ENCODE results near the gene NXPE2.

NXPE2 gene

DNA sequence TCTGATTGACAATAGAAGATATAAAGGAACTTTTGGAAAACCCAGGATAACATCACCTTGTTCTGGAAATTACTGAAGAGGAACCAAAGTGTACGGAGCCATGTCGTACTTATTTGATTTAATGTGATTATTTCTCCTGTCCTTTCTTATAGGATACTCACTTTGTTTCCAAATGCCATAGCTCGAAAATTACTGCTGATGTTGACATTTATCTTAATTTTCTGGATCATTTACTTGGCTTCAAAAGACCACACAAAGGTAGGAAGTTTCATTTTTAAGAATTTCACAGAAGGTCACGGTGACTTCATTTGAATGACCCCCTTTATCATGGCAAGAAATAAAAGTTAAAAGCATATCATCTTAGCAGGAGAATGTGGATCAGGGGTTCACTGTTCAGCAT is 1.2 kb downstream of the NXPE2 start:
- no peak for DNase-seq (ENCODE audit: insufficient read length, low spot score)
- TF ChIP-seq POU2F2 (IDR thresholded peaks at IDR 0.05; ENCODE audit: low read depth, low read length) (no peak), PAX5 (IDR thresholded peaks at IDR 0.05; ENCODE audit: insufficient read depth, low read length, severe bottlenecking) (no peak), TAF1 (IDR thresholded peaks at IDR 0.05; ENCODE audit: low read depth, low read length) (no peak), POLR2AphosphoS5 (IDR thresholded peaks at IDR 0.05; ENCODE audit: low read depth, low read length) (no peak), POLR2A (IDR thresholded peaks at IDR 0.05; ENCODE audit: low read depth, low read length) (no peak), SPI1 (IDR thresholded peaks at IDR 0.05; ENCODE audit: low read depth, low read length) (no peak)
- no peak for FAIRE-seq

DNA sequence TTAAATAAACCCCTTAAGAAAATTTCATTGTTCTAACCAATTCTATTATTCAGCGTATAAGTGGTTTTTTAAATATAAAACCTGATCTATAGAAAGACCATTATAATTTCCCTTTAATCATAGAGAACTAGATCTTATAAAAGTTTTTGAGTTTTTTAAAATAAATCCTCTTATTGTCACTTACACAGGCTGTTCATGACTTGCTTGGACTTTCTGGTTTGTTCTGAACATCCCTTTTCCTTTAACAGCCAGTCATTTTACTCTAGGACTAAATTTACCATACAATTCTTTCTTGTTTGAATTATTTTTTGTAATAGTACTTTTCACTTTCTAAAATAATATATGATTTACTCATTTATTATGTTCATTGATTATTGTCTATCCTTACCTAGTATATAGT is 4.7 kb downstream of the NXPE2 start:
- DNase-seq (ENCODE audit: insufficient read length, low spot score) (no peak), FAIRE-seq (no peak)
- no peak for TF ChIP-seq POLR2AphosphoS5 (IDR thresholded peaks at IDR 0.05; ENCODE audit: low read depth, low read length)
- no peak for TF ChIP-seq PAX5 (IDR thresholded peaks at IDR 0.05; ENCODE audit: insufficient read depth, low read length, severe bottlenecking)
- TF ChIP-seq POU2F2 (IDR thresholded peaks at IDR 0.05; ENCODE audit: low read depth, low read length), result no peak
- no peak for TF ChIP-seq POLR2A (IDR thresholded peaks at IDR 0.05; ENCODE audit: low read depth, low read length)
- no peak for TF ChIP-seq SPI1 (IDR thresholded peaks at IDR 0.05; ENCODE audit: low read depth, low read length)
- TF ChIP-seq TAF1 (IDR thresholded peaks at IDR 0.05; ENCODE audit: low read depth, low read length), result no peak

DNA sequence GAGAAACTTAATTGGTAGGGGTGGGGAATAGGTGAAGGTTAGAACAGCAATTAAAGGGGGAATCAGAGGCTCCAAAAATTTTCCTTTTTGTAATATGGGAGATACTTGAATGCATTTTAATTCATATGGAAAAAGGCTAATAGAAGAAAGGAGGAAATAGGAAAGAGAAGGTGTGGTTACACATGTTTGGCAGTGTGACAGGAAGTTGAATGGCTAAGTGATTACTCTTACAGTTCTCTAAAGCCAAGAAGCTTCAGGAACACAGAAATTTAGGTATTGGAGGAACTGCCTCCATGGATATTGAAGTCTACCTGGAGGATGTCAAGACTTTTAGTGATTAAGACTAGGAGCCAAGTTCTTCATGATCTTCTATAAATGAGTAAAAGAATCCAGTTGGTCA is 6.3 kb downstream of the NXPE2 start:
- DNase-seq (ENCODE audit: insufficient read length, low spot score) (no peak), FAIRE-seq (no peak)
- no peak for TF ChIP-seq SPI1 (IDR thresholded peaks at IDR 0.05; ENCODE audit: low read depth, low read length)
- TF ChIP-seq POLR2A (IDR thresholded peaks at IDR 0.05; ENCODE audit: low read depth, low read length), result no peak
- TF ChIP-seq POLR2AphosphoS5 (IDR thresholded peaks at IDR 0.05; ENCODE audit: low read depth, low read length), result no peak
- TF ChIP-seq POU2F2 (IDR thresholded peaks at IDR 0.05; ENCODE audit: low read depth, low read length), result no peak
- TF ChIP-seq TAF1 (IDR thresholded peaks at IDR 0.05; ENCODE audit: low read depth, low read length), result no peak
- no peak for TF ChIP-seq PAX5 (IDR thresholded peaks at IDR 0.05; ENCODE audit: insufficient read depth, low read length, severe bottlenecking)

DNA sequence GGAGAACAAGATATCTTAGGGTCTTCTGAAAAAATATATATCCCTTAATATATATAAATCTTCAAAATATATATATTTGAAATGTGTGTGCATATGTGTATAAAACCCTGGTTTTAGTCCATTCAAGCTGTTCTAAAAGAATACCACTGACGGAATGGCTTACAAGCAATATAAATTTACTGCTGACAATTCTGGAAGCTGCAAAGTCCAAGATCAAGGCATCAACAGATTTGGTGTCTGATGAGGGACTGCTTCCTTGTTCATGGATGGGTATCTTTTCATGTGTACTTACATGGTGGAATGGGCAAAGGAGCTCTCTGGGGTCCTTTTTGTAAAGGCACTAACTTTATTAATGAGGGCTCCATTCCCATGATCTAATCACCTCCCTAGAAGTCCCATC is 6.8 kb downstream of the NXPE2 start:
- TF ChIP-seq PAX5 (IDR thresholded peaks at IDR 0.05; ENCODE audit: insufficient read depth, low read length, severe bottlenecking), result no peak
- no peak for TF ChIP-seq POLR2A (IDR thresholded peaks at IDR 0.05; ENCODE audit: low read depth, low read length)
- TF ChIP-seq POLR2AphosphoS5 (IDR thresholded peaks at IDR 0.05; ENCODE audit: low read depth, low read length), result no peak
- TF ChIP-seq POU2F2 (IDR thresholded peaks at IDR 0.05; ENCODE audit: low read depth, low read length), result no peak
- TF ChIP-seq SPI1 (IDR thresholded peaks at IDR 0.05; ENCODE audit: low read depth, low read length), result no peak
- TF ChIP-seq TAF1 (IDR thresholded peaks at IDR 0.05; ENCODE audit: low read depth, low read length), result no peak
- DNase-seq (ENCODE audit: insufficient read length, low spot score) (no peak), FAIRE-seq (no peak)

DNA sequence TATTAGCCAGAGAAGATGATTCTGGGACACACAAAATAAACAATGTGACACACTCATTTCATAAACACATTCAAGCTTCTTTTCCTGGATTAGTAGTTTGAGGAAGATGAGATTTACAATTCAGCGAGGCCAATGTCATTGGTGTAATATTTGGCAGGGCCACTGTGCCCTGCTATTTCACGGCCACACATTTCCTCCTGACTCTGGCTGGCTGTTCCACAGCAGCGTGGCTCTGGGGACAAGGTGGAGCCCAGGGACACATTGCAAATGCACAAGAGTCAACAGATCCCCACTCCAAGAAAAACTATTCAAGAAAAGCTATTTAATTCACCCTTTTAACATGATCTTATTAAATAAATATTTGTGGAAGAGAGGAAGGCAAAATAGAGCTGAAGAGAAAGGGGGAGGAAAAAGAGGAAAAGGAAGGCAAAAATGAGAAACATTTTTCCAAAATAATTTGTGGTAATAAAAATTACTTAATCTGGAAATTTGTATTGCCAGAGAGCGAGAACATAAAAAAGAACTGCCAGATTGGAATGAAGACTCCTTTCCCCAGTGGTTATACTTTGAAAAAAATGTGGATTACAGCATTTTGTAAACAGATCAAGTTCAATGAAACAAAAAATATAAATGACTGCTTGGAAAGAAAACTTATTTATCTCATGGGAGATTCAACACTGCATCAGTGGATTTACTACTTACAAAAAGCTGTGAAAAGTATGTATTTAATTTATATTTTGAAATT is 27.1 kb downstream of the NXPE2 start:
- DNase-seq (ENCODE audit: insufficient read length, low spot score) (no peak), FAIRE-seq (no peak)
- TF ChIP-seq POLR2AphosphoS5 (IDR thresholded peaks at IDR 0.05; ENCODE audit: low read depth, low read length) (no peak), TAF1 (IDR thresholded peaks at IDR 0.05; ENCODE audit: low read depth, low read length) (no peak), SPI1 (IDR thresholded peaks at IDR 0.05; ENCODE audit: low read depth, low read length) (no peak), PAX5 (IDR thresholded peaks at IDR 0.05; ENCODE audit: insufficient read depth, low read length, severe bottlenecking) (no peak), POLR2A (IDR thresholded peaks at IDR 0.05; ENCODE audit: low read depth, low read length) (no peak), POU2F2 (IDR thresholded peaks at IDR 0.05; ENCODE audit: low read depth, low read length) (no peak)

DNA sequence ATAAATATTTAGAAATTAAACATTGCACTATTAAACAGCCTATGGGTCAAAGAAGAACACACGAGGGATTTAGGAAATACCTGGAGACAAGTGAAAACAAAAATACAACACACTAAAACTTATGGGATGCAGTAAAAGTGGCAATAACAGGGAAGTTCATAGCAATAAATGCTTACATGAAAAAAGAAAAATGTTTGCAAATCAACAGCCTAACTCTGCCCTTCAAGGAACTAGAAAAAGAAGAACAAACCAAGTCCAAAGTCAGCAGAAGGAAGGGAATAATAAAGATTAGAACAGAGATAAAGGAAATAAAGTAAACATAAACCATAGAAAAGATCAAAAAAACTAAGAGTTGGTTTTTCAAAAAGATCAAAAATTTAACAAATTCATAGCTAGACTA is 31.6 kb downstream of the NXPE2 start:
- TF ChIP-seq TAF1 (IDR thresholded peaks at IDR 0.05; ENCODE audit: low read depth, low read length) (no peak), POU2F2 (IDR thresholded peaks at IDR 0.05; ENCODE audit: low read depth, low read length) (no peak), POLR2AphosphoS5 (IDR thresholded peaks at IDR 0.05; ENCODE audit: low read depth, low read length) (no peak), POLR2A (IDR thresholded peaks at IDR 0.05; ENCODE audit: low read depth, low read length) (no peak), PAX5 (IDR thresholded peaks at IDR 0.05; ENCODE audit: insufficient read depth, low read length, severe bottlenecking) (no peak), SPI1 (IDR thresholded peaks at IDR 0.05; ENCODE audit: low read depth, low read length) (no peak)
- FAIRE-seq (no peak), DNase-seq (ENCODE audit: insufficient read length, low spot score) (no peak)

DNA sequence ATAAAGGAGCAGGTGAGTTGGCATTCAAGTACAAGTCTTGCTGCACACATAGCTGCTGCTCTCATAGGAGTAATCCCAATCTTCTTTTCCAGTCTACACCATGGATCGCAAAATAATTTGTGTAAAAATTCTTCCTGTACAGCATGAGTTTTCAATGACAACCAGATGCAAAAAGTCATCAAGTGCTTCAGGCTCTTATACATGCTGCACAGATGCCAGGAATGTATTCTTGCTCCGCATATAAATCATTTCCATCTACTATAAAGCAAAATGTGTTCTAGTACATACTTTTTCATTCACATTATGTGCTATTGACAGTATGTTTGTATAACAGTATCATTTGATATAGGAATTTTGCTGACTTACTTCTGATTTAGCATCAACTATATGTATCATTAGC is 35.4 kb downstream of the NXPE2 start:
- TF ChIP-seq SPI1 (IDR thresholded peaks at IDR 0.05; ENCODE audit: low read depth, low read length) (no peak), PAX5 (IDR thresholded peaks at IDR 0.05; ENCODE audit: insufficient read depth, low read length, severe bottlenecking) (no peak), TAF1 (IDR thresholded peaks at IDR 0.05; ENCODE audit: low read depth, low read length) (no peak), POLR2AphosphoS5 (IDR thresholded peaks at IDR 0.05; ENCODE audit: low read depth, low read length) (no peak), POU2F2 (IDR thresholded peaks at IDR 0.05; ENCODE audit: low read depth, low read length) (no peak), POLR2A (IDR thresholded peaks at IDR 0.05; ENCODE audit: low read depth, low read length) (no peak)
- DNase-seq (ENCODE audit: insufficient read length, low spot score), result no peak
- no peak for FAIRE-seq

DNA sequence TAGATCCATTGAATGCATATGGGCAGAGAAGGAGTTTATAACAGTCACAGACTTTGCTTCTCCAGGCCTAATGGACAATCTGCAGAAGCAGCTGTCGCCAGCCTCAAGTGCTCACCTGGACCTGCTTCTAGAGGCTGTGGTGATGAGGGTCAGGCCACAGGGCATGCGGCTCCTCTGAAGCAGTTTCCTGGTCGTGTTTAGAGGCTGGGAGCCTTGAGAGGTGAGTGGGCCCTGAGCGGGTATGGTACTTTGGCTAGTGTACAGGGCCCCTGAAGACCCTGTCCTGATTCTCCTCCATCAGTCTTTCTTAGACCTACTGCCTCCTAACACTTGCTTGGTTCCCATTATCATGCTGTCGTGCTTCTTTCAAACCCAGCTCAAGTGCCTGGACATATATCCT is 41.2 kb downstream of the NXPE2 start:
- TF ChIP-seq PAX5 (IDR thresholded peaks at IDR 0.05; ENCODE audit: insufficient read depth, low read length, severe bottlenecking), result no peak
- TF ChIP-seq POU2F2 (IDR thresholded peaks at IDR 0.05; ENCODE audit: low read depth, low read length), result no peak
- TF ChIP-seq POLR2AphosphoS5 (IDR thresholded peaks at IDR 0.05; ENCODE audit: low read depth, low read length), result no peak
- no peak for TF ChIP-seq TAF1 (IDR thresholded peaks at IDR 0.05; ENCODE audit: low read depth, low read length)
- no peak for TF ChIP-seq POLR2A (IDR thresholded peaks at IDR 0.05; ENCODE audit: low read depth, low read length)
- TF ChIP-seq SPI1 (IDR thresholded peaks at IDR 0.05; ENCODE audit: low read depth, low read length), result no peak
- FAIRE-seq, result no peak
- no peak for DNase-seq (ENCODE audit: insufficient read length, low spot score)

DNA sequence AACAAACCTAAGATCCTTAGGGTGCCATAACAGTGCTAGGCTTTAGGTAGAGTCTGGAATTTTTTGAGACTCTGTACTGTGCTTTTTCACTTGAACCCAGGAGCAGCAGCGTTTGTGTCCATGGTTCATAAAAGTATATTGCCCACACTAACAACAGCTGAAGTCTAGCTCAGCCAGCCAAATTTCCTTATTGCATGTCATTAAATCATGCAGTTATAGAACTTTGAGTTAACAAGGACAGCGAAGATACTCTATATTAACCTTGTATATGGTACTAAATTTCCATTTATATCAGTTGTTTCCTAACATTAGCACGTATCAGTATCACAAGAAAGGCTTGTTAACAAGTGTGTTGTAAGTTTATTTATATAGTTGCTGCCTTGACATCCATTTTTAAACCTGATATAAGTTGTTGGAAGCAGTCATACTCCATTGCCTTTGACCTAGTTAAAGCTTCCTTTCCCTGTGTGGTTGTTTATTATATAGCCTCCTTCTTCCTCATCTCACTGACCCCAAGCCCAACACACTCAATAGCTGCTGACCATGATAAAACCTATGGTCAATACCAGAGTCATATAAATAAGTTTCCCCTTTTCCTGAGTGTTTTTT is 46.7 kb downstream of the NXPE2 start:
- DNase-seq (ENCODE audit: insufficient read length, low spot score), result no peak
- no peak for TF ChIP-seq SPI1 (IDR thresholded peaks at IDR 0.05; ENCODE audit: low read depth, low read length)
- no peak for TF ChIP-seq PAX5 (IDR thresholded peaks at IDR 0.05; ENCODE audit: insufficient read depth, low read length, severe bottlenecking)
- no peak for TF ChIP-seq POU2F2 (IDR thresholded peaks at IDR 0.05; ENCODE audit: low read depth, low read length)
- TF ChIP-seq POLR2AphosphoS5 (IDR thresholded peaks at IDR 0.05; ENCODE audit: low read depth, low read length), result no peak
- no peak for TF ChIP-seq POLR2A (IDR thresholded peaks at IDR 0.05; ENCODE audit: low read depth, low read length)
- no peak for TF ChIP-seq TAF1 (IDR thresholded peaks at IDR 0.05; ENCODE audit: low read depth, low read length)
- no peak for FAIRE-seq
